Muscle of back (tissue), 10 donors: Measurements from ENCODE around the gene DRC7. TPM values are rescaled to one million over a fixed set of nuclear protein-coding genes. Genes with fewer than 3 reads are reported as not detected.

ENCODE experiments used
- polyA plus RNA-seq, 10 donors: library from polyadenylated mRNA; unstranded; fragments of 120-200 nt; gene quantifications; one replicate each; pipeline ENCODE4 v1.2.1, GENCODE V29; 2013; ENCODE audit not compliant: insufficient read length in 10 of 10

Gene DRC7
- polyA plus RNA-seq, 10 donors, result 0.07 to 0.23 (median 0.15) TPM; not detected in 6

Other genes starting within 250 kb of the DRC7 start
- gene CIAPIN1, start 247.4 kb upstream of the DRC7 start, polyA plus RNA-seq, result 10 to 100 TPM; 48.7 to 67.3 (median 57.0) TPM
- gene COQ9, start 247.3 kb upstream of the DRC7 start, polyA plus RNA-seq, result 10 to 100 TPM; 51.2 to 78.0 (median 61.3) TPM
- 10 to 100 TPM; 41.6 to 53.7 (median 47.0) TPM for gene POLR2C, start 232.1 kb upstream of the DRC7 start, polyA plus RNA-seq
- 10 to 100 TPM in 3 of 10 donors, 1 to 10 TPM in 7; 7.3 to 16.7 (median 9.3) TPM for gene DOK4, start 208.3 kb upstream of the DRC7 start, polyA plus RNA-seq
- gene CCDC102A, start 158.2 kb upstream of the DRC7 start, polyA plus RNA-seq, result 10 to 100 TPM in 7 of 10 donors, 1 to 10 TPM in 3; 8.0 to 21.6 (median 12.2) TPM
- 1 to 10 TPM in 9 of 10 donors, under 1 TPM in 1; 0.74 to 1.7 (median 1.5) TPM for gene ADGRG5, start 152.2 kb upstream of the DRC7 start, polyA plus RNA-seq
- gene ADGRG1, start 66.2 kb upstream of the DRC7 start, polyA plus RNA-seq, result 10 to 100 TPM in 2 of 10 donors, 1 to 10 TPM in 8; 4.4 to 19.3 (median 6.1) TPM
- under 1 TPM; 0.08 to 0.56 (median 0.19) TPM for gene ADGRG3, start 26.5 kb upstream of the DRC7 start, polyA plus RNA-seq
- gene KATNB1, start 41.0 kb downstream of the DRC7 start, polyA plus RNA-seq, result 10 to 100 TPM; 22.5 to 46.2 (median 36.3) TPM
- gene KIFC3, start 107.7 kb downstream of the DRC7 start, polyA plus RNA-seq, result 10 to 100 TPM in 9 of 10 donors, 1 to 10 TPM in 1; 9.6 to 22.0 (median 13.9) TPM